Stimulated activated naive CD8-positive, alpha-beta T cell treated with anti-CD3 and anti-CD28 coated beads, Interleukin-15, amount 100 ng/mL, for 72 hours (primary cell): ENCODE measurements around the gene APOL4.
"Not testable (repeated sequence)": the region's sequence is repeated elsewhere in the genome, so short reads cannot be mapped to it uniquely, and the experiment has no call there.

Experiments
- ATAC-seq: fragments of 150-1000 bp; cut with Tn5 transposase; 2 replicates; pipeline ENCODE4 v1.10.0; 2021; ENCODE audit warnings: mild to moderate bottlenecking, moderate library complexity
- DNase-seq, 2 donors: peaks; one replicate each; pipeline ENCODE4 v3.0.0; 2021 to 2022
- H3K27ac Mint-ChIP-seq, 2 donors: one replicate each; pipeline ENCODE4 v1.8.0; 2022; ENCODE audit warnings: mild to moderate bottlenecking in 2 of 2, mixed read lengths in 2 of 2, moderate library complexity in 2 of 2
- H3K27me3 Mint-ChIP-seq: one replicate; pipeline ENCODE4 v1.8.0; 2022; ENCODE audit warnings: mixed read lengths
- H3K4me1 Mint-ChIP-seq: one replicate; pipeline ENCODE4 v1.8.0; 2022; ENCODE audit warnings: mild to moderate bottlenecking, mixed read lengths
- H3K4me3 Mint-ChIP-seq, 2 donors: one replicate each; pipeline ENCODE4 v1.8.0; 2022; ENCODE audit warnings: mild to moderate bottlenecking in 2 of 2, mixed read lengths in 2 of 2, moderate library complexity in 1 of 2
- H3K9me3 Mint-ChIP-seq, 2 donors: one replicate each; pipeline ENCODE4 v1.8.0; 2022; ENCODE audit warnings: mixed read lengths in 2 of 2

The APOL4 gene

DNA sequence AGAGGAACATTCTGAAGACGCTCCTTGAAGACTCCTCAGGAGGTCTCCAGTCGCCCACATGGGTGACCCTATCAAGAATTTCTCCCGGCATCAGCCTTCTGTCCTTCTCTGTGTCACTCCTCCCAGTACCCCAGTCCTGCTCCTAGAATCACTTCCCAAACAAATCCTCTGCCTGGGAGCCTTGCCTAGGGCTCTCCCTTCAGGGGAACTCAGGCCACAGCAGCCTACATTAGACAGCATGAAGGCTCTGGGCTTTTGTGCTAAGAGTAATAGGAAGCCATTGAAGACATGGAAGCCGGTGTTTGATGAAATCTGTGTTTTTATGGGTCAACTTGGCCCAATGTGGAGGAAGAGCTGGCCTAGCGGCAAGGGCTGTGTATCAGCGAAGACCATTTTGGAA lies 13.7 kb downstream of the APOL4 start:
- H3K4me1 Mint-ChIP-seq, H3K27me3 Mint-ChIP-seq, H3K27ac Mint-ChIP-seq, ATAC-seq, H3K9me3 Mint-ChIP-seq, H3K4me3 Mint-ChIP-seq, DNase-seq: not testable (repeated sequence)

DNA sequence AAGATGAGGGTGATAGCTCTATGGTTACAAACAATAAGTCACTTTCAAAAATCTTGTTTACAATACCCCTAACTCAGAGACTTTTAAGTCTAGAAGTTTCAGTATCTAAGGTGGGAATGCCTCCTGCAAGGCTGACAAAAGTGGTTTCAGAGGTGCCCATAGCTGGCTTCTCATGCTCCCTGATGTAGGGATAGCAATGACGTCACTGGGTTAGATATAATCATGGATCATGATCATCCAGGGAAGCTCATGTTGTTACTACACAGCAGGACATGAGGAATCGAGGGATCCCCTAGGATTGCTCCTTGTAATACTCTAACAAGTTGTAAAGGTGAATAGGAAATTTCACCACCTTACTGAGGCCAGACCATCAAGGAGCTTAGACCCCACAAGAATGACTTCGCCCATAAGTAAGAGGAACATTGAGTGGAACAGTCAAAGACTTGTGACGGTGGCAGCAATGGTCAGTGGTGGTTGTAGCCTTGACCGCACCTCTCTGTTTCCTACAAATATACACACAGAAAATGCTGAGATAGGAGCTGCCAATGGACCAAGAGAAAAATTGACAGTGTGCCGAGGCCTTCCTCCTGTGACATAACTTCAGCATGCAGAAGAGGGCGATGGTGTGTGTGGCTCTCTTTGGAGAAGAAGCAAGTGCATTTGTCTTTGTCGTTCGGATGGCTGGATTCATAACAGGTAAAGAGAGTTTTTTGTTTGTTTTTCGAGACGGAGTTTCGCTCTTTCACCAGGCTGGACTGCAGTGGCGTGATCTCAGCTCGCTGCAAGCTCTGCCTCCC lies 15.6 kb downstream of the APOL4 start:
- no peak overlapping the region for H3K4me3 Mint-ChIP-seq
- no peaks in the 10 kb centered on the region for H3K4me1 Mint-ChIP-seq
- H3K27ac Mint-ChIP-seq: no peak overlapping the region
- DNase-seq (no peak), ATAC-seq (no peak)
- no peaks in the 10 kb centered on the region for H3K27me3 Mint-ChIP-seq
- H3K9me3 Mint-ChIP-seq: no peaks in the 10 kb centered on the region

DNA sequence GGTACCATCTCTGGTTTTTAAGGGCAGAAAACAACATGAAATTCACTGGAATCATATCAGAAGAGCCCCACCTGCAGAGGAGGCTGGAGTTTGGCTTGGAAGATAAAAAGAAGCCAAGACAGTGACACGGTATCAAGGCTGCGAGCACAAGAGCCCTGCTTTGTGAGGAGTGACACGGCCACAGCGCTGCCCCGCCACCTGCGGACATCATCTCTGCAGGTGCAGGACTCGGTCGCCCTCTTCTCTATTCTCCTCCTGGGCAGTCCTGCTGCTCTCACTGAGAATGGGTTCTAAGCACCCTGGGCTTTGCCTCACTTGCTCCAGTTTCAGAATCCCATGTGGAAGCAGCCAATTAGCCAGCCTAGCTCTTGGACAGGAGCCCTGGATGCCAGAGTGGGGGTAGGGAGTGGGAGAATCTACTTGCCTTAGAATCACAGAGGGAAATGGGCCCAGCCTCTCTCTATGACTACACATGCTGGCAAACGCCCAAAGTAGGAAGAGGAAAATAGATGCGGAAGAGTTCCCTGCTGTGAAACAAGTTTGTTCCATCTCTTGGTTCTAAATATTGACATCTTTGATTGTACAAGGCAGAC lies 17.1 kb downstream of the APOL4 start:
- H3K9me3 Mint-ChIP-seq: no peaks in the 10 kb centered on the region
- peaks cover 9% of the 10 kb centered on the region for H3K4me1 Mint-ChIP-seq
- H3K27ac Mint-ChIP-seq: no peak overlapping the region
- H3K4me3 Mint-ChIP-seq: no peak overlapping the region
- ATAC-seq: no peak
- H3K27me3 Mint-ChIP-seq: no peaks in the 10 kb centered on the region
- DNase-seq: no peak

DNA sequence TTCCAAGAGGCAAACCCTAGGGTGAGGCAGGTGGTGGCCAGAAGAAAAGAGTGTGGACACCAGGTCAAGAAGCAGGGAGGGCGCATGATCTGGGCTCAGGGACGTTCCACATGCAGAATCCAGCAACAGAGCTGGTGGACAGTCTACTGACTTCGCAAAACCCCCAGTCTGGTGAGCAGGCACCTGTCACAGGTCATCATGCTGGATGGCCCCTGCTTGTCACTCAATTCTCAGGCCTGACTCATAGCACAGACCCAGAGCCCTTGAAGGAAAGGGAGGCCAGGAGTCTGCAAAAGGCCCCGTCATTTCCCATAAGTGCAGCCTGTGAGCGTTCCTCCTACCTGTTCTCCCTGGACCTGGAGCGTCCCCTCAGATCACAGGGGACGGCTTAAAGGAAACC lies 18.2 kb downstream of the APOL4 start:
- DNase-seq (no peak), ATAC-seq (no peak)
- Mint-ChIP-seq H3K4me1 (peaks cover 10% of the 10 kb centered on the region), H3K27ac (no peak overlapping the region), H3K4me3 (no peak overlapping the region), H3K9me3 (no peaks in the 10 kb centered on the region), H3K27me3 (no peaks in the 10 kb centered on the region)

DNA sequence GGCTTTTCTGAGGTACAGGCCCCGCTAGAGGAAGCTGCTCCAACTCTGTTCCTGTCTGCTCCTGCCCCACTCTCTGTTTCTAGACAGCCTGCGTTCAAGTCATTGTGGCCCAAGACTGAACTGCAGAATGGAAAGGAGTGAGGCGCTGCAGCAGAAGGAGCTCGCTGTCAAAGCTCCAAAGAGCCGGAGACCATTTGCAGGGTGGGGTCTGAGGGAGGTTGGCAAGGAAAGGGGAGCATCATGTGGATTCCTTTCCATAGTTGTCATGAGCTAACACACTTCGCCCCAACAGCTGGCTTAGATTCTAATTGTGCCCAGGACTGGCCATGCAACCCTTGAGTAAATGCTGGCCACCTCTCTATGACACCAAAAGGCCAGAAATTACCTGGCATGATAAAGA lies 18.8 kb downstream of the APOL4 start:
- H3K27ac Mint-ChIP-seq: peak overlapping the region in 1 of 2 donors; percentile 42
- H3K4me3 Mint-ChIP-seq: no peak overlapping the region
- no peaks in the 10 kb centered on the region for H3K9me3 Mint-ChIP-seq
- H3K4me1 Mint-ChIP-seq: peaks cover 10% of the 10 kb centered on the region
- ATAC-seq: no peak
- H3K27me3 Mint-ChIP-seq: no peaks in the 10 kb centered on the region
- no peak for DNase-seq

DNA sequence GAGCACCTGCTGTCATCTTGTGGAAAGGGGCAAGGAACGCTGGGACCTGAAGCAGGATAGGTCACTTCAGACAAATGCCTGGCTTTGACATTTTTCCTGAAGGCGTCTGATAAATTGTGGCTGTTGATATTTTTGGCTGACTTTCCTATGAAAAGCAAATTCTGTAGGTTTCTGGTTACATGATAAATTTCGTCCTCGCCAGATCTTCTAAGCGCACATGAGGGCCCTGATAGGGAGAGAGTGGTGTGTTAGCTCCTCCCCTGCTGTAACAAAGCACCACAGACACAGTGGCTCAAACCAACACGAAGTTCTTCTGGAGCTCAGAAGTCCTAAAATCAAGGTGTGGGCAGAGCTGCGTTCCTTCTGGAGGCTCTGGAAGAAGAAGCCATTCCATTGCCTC lies 19.6 kb downstream of the APOL4 start:
- H3K27me3 Mint-ChIP-seq: no peaks in the 10 kb centered on the region
- ATAC-seq: no peak
- H3K4me1 Mint-ChIP-seq: peaks cover 10% of the 10 kb centered on the region
- H3K9me3 Mint-ChIP-seq: peaks cover 0 to 5% of the 10 kb centered on the region in 2 donors
- no peak for DNase-seq
- no peak overlapping the region for H3K27ac Mint-ChIP-seq
- H3K4me3 Mint-ChIP-seq: no peak overlapping the region

DNA sequence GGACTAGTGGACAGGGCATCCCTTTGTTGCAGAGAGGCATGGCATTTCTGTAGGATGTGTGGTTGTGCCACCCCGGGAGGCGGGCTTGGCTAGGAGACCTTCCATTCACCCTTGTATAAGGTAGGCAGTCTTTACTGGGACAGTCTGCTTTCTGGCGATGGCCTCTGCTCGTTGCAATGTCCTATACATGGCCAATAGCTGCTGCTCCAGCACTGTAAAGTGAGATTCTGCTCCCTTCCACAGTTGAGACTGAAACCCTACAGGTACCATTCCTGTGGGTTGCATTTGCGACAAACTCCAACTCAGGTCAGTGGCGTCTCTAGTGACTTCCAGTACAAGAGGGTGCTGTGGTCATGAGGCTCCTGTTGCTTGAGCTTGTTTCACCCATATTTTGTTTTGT lies 20.7 kb downstream of the APOL4 start:
- Mint-ChIP-seq H3K27ac (no peak overlapping the region), H3K4me1 (peaks cover 10% of the 10 kb centered on the region), H3K4me3 (no peak overlapping the region), H3K9me3 (peaks cover 0 to 10% of the 10 kb centered on the region in 2 donors), H3K27me3 (no peaks in the 10 kb centered on the region)
- no peak for ATAC-seq
- DNase-seq: no peak

DNA sequence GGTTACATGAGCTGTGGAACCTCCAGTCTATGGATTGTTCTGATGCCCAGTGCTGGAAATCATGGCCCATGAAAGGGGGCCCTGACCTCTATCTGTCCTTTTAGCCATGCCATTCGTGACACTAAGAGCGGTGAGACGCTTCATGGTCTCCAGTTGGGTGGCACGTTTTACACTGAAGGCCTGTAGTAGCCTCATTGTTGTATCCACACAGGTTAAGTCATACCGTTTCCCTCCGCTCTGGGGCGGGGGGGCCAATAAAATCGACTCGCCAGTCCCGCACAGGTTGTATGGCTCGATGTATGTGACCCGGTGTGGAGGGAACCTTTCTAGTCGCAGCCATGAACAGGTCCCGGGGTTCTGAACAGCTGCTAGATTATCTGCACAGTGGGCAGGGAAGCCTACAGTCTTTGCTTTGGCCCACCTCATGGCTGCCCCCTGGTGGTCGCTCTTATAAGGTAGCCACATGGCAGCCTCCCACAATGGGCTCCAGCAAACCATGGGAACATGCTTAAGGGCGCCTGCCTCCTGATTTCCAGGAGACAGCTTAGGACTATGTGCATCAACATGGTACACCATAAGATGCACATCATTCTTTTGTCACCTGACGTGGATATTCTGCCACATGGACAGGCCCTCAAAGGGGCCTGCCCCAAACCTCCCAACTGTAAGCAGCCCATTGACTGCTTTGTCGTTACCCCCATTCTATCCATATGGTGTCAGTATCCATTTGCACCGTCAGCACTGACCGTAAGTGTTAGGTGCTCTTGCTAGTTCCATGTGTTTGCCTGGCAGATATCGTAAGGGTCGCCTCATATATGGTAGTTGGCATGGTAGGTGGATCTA lies 21.4 kb downstream of the APOL4 start:
- peaks cover 10% of the 10 kb centered on the region for H3K4me1 Mint-ChIP-seq
- DNase-seq (peak; percentile 80), ATAC-seq (peak; percentile 99)
- no peak overlapping the region for H3K27ac Mint-ChIP-seq
- no peak overlapping the region for H3K4me3 Mint-ChIP-seq
- no peaks in the 10 kb centered on the region for H3K27me3 Mint-ChIP-seq
- peaks cover 0 to 15% of the 10 kb centered on the region in 2 donors for H3K9me3 Mint-ChIP-seq

DNA sequence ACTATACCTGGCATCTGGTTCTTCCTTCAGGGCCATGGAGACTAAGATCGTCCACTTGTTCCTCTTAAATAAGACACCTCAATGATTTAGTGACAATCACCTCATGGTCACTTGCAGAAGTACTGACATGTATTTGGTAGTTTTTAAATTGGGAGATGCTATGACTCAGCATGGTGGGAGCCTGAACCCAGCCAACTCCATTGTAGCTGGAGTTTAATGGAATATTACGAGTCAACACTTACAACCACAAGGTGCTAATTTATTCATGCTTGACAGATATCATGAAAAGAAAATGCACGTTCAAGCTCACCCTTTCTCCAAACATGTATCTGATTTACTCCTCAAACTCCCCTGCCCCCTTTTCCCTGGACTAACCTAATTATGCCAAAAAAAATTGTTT lies 24.4 kb downstream of the APOL4 start:
- peaks cover 0 to 15% of the 10 kb centered on the region in 2 donors for H3K9me3 Mint-ChIP-seq
- DNase-seq (no peak), ATAC-seq (no peak)
- H3K27me3 Mint-ChIP-seq: no peaks in the 10 kb centered on the region
- H3K27ac Mint-ChIP-seq: no peak overlapping the region
- H3K4me3 Mint-ChIP-seq: no peak overlapping the region
- peaks cover 10% of the 10 kb centered on the region for H3K4me1 Mint-ChIP-seq

DNA sequence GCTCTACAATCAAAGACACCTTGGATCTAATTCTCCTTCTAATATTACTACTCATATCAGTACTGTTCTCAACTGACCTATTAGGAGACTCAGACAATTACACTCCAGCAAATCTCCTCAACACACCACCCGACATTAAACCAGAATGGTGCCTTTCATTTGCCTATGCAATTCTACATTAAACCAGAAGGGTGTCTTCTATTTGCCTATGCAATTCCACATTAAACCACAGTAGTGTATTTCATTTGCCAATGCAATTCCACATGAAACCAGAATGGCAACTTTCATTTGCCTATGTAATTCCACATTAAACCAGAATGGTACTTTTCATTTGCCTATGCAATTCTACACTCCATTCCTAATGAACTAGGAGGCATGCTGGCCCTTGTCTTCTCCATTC lies 25.7 kb downstream of the APOL4 start:
- H3K4me3 Mint-ChIP-seq: no peak overlapping the region
- H3K27ac Mint-ChIP-seq: no peak overlapping the region
- DNase-seq (no peak), ATAC-seq (no peak)
- no peaks in the 10 kb centered on the region for H3K27me3 Mint-ChIP-seq
- peaks cover 10% of the 10 kb centered on the region for H3K4me1 Mint-ChIP-seq
- H3K9me3 Mint-ChIP-seq: peaks cover 0 to 15% of the 10 kb centered on the region in 2 donors

DNA sequence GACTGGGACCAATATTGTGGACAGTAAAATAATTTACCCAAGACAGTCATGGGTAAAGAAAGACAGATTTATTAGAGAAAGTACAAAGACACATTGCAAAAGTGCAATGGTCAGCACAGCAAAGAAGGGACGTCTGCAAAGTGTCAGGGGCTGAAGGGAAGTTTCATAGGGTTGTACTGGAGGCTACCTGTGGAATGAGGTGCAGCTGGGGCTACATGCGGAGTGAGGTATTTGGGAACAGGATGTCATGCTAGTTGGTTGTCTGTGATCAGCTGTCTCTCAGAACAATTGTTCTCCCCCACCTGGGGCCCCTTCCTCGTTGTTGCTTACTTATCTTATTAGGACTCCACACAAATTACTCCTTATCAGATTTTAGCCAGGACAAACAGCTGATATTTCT lies 29.7 kb downstream of the APOL4 start:
- no peaks in the 10 kb centered on the region for H3K27me3 Mint-ChIP-seq
- DNase-seq (no peak), ATAC-seq (no peak)
- H3K27ac Mint-ChIP-seq: no peak overlapping the region
- peaks cover 11% of the 10 kb centered on the region for H3K4me1 Mint-ChIP-seq
- H3K4me3 Mint-ChIP-seq: no peak overlapping the region
- H3K9me3 Mint-ChIP-seq: peaks cover 7 to 24% of the 10 kb centered on the region in 2 donors

DNA sequence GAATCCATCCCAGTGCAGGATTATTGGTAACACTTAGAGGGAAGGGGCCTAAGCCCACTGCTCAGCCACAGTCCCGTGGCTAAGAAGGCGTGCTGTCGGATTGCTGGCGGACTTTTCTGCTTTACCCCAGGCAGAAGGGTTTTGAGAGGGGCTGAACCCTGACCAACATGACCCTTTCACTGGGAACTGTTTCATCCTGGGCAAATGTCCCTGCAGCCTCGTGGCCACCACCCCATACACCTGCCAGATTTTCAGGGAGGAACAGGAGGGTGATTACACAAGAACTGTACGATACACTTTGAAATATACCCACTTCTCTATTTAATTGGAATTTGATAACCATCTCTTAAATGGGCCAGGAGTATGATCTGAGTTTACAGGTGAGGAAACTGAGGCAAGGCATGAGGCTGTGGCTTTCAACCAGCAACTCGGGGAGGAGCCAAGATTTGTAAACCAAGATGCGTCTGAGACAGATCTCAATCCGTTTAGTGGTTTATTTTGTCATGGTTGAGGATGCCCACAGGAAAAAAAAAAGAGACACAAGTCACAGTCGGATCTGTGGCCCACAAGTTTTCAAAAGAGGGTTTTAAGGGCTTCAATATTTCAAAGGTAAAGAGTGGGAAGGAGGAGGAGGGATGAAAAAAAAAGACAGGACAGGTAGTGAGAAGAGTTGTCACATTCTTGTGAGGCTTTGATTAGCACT lies 34.9 kb downstream of the APOL4 start:
- peaks cover 64% of the 10 kb centered on the region for H3K4me1 Mint-ChIP-seq

DNA sequence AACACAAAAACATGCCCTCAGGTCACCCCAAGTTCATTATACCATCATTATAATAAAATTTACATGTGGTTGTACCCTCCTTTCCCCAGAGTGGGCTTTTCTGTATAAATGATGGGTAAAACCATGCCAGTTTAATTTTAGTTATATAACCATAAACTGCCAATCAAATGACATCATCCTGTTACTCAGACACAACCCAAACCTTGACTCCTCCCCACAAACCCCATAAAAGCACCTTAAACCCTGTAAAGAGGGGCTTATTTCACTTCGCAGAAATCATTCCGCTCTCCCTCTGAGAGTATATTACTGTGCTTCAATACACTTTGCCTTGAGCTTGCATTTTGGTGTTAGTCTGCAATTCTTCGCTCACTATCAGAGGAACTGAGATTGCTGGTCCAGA lies 35.5 kb downstream of the APOL4 start:
- peak overlapping the region; percentile 44 to 54 for H3K4me3 Mint-ChIP-seq
- H3K9me3 Mint-ChIP-seq: peaks cover 11 to 27% of the 10 kb centered on the region in 2 donors
- peak overlapping the region; percentile 34 to 90 for H3K27ac Mint-ChIP-seq
- H3K4me1 Mint-ChIP-seq: peaks cover 70% of the 10 kb centered on the region
- DNase-seq (no peak), ATAC-seq (peak; percentile 34)
- H3K27me3 Mint-ChIP-seq: no peaks in the 10 kb centered on the region

More for the DNA sequence above, 34.9 kb downstream of the APOL4 start:
- Mint-ChIP-seq H3K27ac (peak overlapping the region in 1 of 2 donors; percentile 68), H3K27me3 (no peaks in the 10 kb centered on the region), H3K9me3 (peaks cover 7 to 27% of the 10 kb centered on the region in 2 donors), H3K4me3 (peak overlapping the region; percentile 44 to 54)
- peak; percentile 28 for ATAC-seq
- peak in 1 of 2 donors; percentile 24 for DNase-seq

DNA sequence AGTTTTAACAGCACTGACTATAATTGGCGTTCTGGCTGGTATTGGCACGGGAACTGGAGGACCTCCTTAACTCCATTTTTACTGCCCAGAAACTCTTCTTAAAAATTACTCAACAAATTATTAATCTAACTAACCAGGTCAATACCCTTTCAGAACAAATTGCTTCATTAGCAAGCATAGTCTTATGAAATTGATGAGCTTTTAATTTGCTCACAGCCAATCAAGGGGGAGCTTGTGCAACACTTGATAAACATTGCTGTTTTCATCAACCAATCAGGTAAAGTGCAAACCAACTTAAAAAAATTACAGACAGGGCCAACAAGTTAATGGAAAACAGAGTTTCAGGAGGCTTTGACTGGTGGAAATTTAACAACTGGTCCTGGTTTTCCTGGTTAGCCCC lies 36.5 kb downstream of the APOL4 start:
- DNase-seq (no peak), ATAC-seq (no peak)
- Mint-ChIP-seq H3K27ac (peak overlapping the region in 1 of 2 donors; percentile 60), H3K9me3 (peaks cover 11 to 27% of the 10 kb centered on the region in 2 donors), H3K4me3 (peak overlapping the region; percentile 1 to 65), H3K4me1 (peaks cover 79% of the 10 kb centered on the region), H3K27me3 (no peaks in the 10 kb centered on the region)

DNA sequence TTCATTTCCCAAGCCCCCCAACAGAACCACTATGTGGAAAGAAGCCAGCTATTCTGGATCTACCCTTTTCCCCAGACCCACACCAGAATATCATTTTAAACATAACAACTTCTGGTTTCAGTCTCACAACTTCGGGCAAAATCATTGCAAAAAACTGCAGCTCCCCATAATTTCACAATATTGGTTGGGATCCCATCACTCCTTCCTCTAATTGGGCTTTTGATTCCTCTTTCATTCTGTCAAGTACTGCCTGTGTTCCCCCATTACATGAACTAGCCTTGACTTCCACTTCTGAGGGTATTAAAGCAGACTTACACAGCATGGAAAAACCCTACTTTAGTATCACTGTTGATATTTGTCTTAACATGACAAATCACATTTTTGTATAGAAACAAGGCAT lies 37.0 kb downstream of the APOL4 start:
- no peak for ATAC-seq
- Mint-ChIP-seq H3K4me1 (peaks cover 84% of the 10 kb centered on the region), H3K27ac (no peak overlapping the region), H3K27me3 (no peaks in the 10 kb centered on the region), H3K4me3 (peak overlapping the region; percentile 1 to 48), H3K9me3 (peaks cover 11 to 27% of the 10 kb centered on the region in 2 donors)
- no peak for DNase-seq
